Islet of Langerhans (tissue), 1 donor: Measurements from ENCODE around the gene TCERG1L.

ENCODE experiments used
- FAIRE-seq: peaks from one replicate; lab custom pipeline; 2011; peaks lifted over from hg19 to GRCh38; lab: Jason Lieb, UNC

TCERG1L gene

GRCh38 chr10:131100418-131101410, 210.8 kb downstream of the TCERG1L start:
- peak; percentile 5 for FAIRE-seq

DNA sequence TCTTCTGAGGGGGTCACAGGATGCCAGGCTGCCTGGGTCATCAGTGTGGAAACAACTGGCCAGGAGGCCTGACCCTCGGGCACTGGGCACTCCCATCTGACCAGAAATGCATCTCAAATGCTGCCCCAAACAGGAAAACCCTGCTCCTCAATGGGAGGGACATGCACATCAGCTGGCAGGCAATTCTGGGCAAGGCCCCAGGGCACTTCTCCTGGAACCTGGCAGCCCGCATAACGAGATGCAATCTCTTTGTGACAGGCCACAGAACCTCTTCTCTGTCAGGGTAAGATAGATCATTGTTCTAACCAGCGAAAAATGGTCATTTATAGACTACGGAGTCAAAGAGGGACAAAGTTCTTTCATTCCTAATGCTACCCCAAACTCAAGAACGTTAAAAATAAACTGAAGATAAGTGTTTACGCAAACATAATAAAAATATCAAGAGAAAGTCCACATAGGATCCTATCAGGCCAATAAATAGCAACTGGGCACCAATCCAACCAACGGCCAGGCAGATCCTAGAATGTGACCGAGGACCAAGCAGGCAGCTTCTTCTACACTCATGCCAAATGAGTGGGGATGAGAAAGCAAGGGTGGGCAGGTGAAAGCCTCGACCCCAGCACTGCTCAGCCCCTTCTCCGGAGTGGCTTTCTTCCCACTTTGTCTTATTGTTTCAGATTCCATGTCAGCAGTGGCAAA, 212.3 kb downstream of the TCERG1L start:
- FAIRE-seq: no peak

GRCh38 chr10:131098416-131098952, 213.0 kb downstream of the TCERG1L start:
- FAIRE-seq: no peak

- FAIRE-seq: no peak
Measured at GRCh38 chr10:131096031-131096430, 215.5 kb downstream of the TCERG1L start.

DNA sequence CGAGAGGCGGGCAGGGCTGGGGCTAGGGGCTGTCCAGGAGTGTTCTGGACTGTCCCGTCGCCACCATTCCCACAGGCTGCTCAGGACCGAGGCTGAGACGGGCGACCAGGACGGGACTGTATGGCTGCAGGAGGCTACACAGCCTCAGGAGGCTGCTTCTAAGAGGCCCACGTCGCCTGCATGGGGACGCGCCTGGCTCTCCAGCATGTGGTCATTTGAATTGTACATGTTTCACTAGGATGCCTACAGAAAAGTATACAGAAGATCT, 216.3 kb downstream of the TCERG1L start:
- no peak for FAIRE-seq

- no peak for FAIRE-seq
Measured at GRCh38 chr10:131094527-131095312, 216.8 kb downstream of the TCERG1L start.

GRCh38 chr10:131093795-131094366, 217.6 kb downstream of the TCERG1L start:
- FAIRE-seq: no peak

GRCh38 chr10:131093346-131093745, 218.2 kb downstream of the TCERG1L start:
- FAIRE-seq: no peak

DNA sequence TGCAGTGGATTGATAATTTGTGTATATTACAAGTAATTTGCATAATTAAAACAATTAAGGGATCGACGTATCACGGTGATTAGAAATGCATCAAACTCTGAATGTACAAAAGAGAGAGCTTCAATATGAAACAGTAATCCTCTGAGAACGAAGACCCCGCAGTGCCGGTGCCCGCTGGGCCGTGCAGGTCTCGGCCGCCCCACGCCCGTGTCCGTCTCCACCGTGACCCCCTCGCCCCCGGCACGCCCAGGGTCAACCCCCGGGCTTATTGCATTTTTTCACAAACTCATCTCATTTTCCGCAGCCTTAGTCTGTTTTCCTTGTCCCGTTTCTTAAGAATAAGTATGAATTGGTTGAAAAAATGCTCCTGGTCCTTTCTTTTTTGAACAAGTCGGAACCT, 218.6 kb downstream of the TCERG1L start:
- no peak for FAIRE-seq

DNA sequence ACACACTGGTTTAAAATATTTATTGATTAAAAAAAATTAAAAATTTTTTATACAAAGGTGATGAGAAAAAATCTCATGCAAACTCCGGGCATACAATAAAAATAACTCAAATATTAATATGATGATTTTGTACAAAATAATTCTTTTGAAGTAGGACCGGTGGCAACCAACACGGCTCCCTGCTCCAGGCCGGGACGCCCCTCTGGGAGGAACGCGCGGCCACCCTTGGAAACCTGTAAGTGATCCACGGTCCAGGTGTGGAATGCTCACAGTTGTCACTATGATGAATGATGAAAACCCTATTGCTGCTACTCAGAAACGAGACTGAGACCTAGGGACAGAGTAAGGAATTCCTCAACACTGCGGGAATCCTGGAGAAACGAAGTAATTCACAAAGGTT, 219.1 kb downstream of the TCERG1L start:
- FAIRE-seq: no peak

- no peak for FAIRE-seq
Measured at GRCh38 chr10:131091682-131092081, 219.8 kb downstream of the TCERG1L start.

- FAIRE-seq: no peak
Measured at GRCh38 chr10:131090761-131091661, 220.5 kb downstream of the TCERG1L start.

DNA sequence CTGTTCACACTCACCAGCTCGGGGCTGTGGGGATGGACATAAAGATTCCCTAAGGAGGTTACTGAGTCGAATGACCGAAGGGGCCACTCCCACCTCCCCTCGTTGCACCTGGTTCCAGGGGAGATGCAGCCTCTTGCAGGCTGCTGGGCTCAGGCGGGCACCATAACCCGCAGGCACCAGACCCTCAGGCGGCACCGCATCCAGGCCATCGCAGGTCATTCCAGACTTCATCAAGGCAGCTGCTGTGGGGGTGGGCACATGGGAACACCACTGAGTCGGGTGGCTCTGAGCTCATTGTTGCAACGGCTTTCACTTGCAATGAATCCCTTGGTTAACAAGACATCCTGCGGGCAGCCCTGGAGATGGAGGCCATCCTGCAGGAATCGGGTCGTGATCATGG, 221.7 kb downstream of the TCERG1L start:
- no peak for FAIRE-seq

DNA sequence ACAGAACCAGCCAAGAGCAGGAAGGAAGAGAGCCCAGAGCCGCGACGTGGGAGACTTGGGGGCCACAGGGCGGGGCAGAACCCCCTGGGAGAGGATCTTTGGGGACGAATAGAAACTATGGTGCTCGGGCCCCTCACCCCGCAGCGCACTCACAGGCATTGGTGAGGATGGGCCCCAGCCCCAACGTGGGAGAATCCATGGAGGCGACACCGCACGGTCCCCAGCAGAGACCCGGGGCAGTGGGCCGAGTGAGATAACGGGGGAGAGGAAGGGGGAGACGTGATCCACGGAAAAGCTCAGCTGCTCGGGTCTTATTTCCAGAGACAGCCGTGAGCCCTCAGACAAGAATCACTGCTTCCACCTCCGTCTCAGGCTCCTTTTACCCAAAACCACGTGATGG, 222.4 kb downstream of the TCERG1L start:
- no peak for FAIRE-seq

GRCh38 chr10:131088619-131089018, 222.9 kb downstream of the TCERG1L start:
- FAIRE-seq: no peak

GRCh38 chr10:131087464-131088215, 223.9 kb downstream of the TCERG1L start:
- no peak for FAIRE-seq

DNA sequence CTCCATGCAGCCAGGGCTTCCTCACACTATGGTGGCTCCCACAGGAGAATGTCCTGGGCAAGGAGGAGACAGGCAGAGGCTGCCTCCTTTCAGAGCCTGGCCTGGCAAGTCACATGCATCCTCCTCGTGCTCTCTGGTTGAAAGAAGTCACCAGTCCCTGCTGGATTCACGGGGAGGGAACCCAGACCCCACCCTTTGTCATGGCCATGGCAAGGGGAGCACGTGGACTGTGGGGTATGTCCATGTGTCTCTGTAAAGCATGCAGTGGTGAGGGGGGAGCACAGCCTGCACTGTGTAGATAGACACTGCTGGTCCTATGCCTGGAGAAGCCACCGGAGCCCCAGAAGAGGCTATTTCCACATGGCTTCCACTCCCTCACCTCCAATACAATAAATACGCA, 225.0 kb downstream of the TCERG1L start:
- no peak for FAIRE-seq

- no peak for FAIRE-seq
Measured at GRCh38 chr10:131086094-131086493, 225.4 kb downstream of the TCERG1L start.

DNA sequence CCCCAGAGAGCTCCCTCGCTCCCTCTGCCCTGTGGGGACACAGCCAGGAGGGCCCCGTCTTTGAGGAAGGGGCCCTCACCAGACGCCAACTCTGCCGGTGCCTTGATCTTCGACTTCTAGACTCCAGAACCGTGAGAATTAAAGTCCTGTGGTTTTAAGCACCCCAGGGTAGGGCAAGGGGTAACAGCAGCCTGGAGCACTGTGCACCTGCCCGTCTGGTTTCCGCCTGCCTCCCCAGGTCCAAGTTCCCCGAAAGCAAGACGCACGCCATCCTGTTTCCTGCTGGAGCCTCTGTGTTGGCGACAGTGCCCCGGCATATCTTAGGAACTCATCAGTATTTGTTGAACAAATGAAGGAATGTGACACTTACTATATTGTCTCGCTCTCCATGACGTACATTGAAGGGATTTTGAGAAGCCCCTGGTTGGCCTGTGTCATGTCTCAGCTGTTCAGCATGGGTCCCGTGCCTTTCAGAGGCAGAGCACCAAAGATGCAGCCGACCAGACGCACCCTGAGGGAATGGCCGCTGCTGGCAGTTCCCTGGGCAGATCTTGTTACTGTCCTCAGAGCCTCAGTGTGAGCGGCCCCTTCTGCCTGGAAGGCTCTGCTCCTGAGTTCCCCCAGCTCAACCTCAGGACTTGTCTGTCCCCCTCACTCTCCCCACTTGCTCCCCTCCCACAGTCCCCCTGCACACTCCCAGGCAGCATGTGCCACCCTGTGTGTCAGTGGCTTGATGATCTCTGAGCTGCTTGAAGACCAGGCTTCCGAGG, 226.2 kb downstream of the TCERG1L start:
- no peak for FAIRE-seq

DNA sequence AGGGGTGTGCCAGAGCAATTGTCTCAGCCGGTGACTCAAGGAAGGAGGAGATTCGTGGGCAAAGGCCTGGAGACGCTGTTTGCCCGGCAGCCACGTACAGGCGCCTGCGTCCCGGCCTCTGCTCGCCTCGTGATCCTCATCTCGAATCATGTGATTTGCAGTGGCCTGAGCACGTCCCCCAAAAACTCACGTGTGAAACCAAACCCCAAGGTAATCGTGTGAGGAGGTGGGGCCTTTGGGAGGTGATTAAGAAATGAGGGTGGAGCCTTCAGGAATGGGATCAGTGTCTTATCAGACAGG, 226.8 kb downstream of the TCERG1L start:
- no peak for FAIRE-seq
